GM12878 (cell line): ENCODE data around the gene KIAA1217. TPM values are rescaled to one million over a fixed set of nuclear protein-coding genes. Genes with fewer than 3 reads are reported as not detected.

Experiments
- BCL11A ChIP-seq: IDR thresholded peaks from 2 replicates; pipeline ENCODE4 v1.6.1; 2011; ENCODE audit warnings: low read depth, low read length
- BHLHE40 ChIP-seq, 2 experiments: fragments of 450-650 bp in 1 of 2; IDR thresholded peaks; 2 replicates each; pipeline ENCODE4 v1.6.1; 2011 to 2017; ENCODE audit warnings: low read depth in 2 of 2, borderline replicate concordance in 1 of 2, improper control_type of control experiment in 1 of 2, low read length in 1 of 2, mild to moderate bottlenecking in 1 of 2
- BMI1 ChIP-seq: fragments of 450-650 bp; IDR thresholded peaks from 2 replicates; pipeline ENCODE4 v1.6.1; 2016; ENCODE audit warnings: mild to moderate bottlenecking, moderate library complexity, borderline replicate concordance
- BRCA1 ChIP-seq: IDR thresholded peaks from 2 replicates; pipeline ENCODE4 v1.6.1; 2011; ENCODE audit warnings: low read depth, low read length, improper control_type of control experiment
- CBFB ChIP-seq: IDR thresholded peaks from 2 replicates; pipeline ENCODE4 v1.6.1; 2016; ENCODE audit warnings: antibody characterized with exemption, low read depth
- CEBPB ChIP-seq, 2 experiments: fragments of 150-350 bp in 1 of 2; IDR thresholded peaks; 2 replicates each; pipeline ENCODE4 v1.6.1; 2012 to 2014; ENCODE audit warnings: low read depth in 2 of 2, low read length in 2 of 2, borderline replicate concordance in 1 of 2, inconsistent platforms in 1 of 2
- CHD1 ChIP-seq: IDR thresholded peaks from 2 replicates; pipeline ENCODE4 v1.6.1; 2012; ENCODE audit warnings: low read depth, low read length, improper control_type of control experiment
- CREB1 ChIP-seq: IDR thresholded peaks from 2 replicates; pipeline ENCODE4 v1.6.1; 2012; ENCODE audit warnings: low read depth, mild to moderate bottlenecking, inconsistent platforms
- ETV6 ChIP-seq, 2 experiments: fragments of 450-650 bp in 1 of 2; IDR thresholded peaks in 1 of 2; conservative IDR thresholded peaks in 1 of 2; 2 replicates each; pipeline ENCODE4 v1.6.1; 2014; ENCODE audit warnings: antibody characterized with exemption in 1 of 2, borderline replicate concordance in 1 of 2, low read depth in 1 of 2, mild to moderate bottlenecking in 1 of 2, moderate library complexity in 1 of 2
- FOXK2 ChIP-seq: fragments of 450-650 bp; IDR thresholded peaks from 2 replicates; pipeline ENCODE4 v1.6.1; 2017; ENCODE audit warnings: mild to moderate bottlenecking, moderate library complexity
- LARP7 ChIP-seq: fragments of 450-650 bp; IDR thresholded peaks from 2 replicates; pipeline ENCODE4 v1.6.1; 2017; ENCODE audit warnings: mild to moderate bottlenecking
- MEF2B ChIP-seq: fragments of 450-650 bp; IDR thresholded peaks from 2 replicates; pipeline ENCODE4 v1.6.1; 2018; ENCODE audit warnings: mild to moderate bottlenecking, moderate library complexity; ENCODE audit not compliant: partially characterized antibody, poor library complexity, severe bottlenecking
- MTA2 ChIP-seq: fragments of 450-650 bp; IDR thresholded peaks from 2 replicates; pipeline ENCODE4 v1.6.1; 2016; ENCODE audit warnings: low read depth, mild to moderate bottlenecking, moderate library complexity
- NBN ChIP-seq: fragments of 450-650 bp; IDR thresholded peaks from 2 replicates; pipeline ENCODE4 v1.6.1; 2016
- NFYB ChIP-seq: IDR thresholded peaks from 2 replicates; pipeline ENCODE4 v1.6.1; 2011; ENCODE audit warnings: low read depth, mild to moderate bottlenecking, low read length, improper control_type of control experiment, moderate library complexity; ENCODE audit not compliant: insufficient read depth
- NR2C1 ChIP-seq: fragments of 450-650 bp; IDR thresholded peaks from 2 replicates; pipeline ENCODE4 v1.6.1; 2017; ENCODE audit warnings: antibody characterized with exemption, mild to moderate bottlenecking, moderate library complexity
- NR2C2 ChIP-seq: IDR thresholded peaks from 2 replicates; pipeline ENCODE4 v1.6.1; 2011; ENCODE audit warnings: borderline replicate concordance, low read depth; ENCODE audit not compliant: control insufficient read depth, insufficient read length
- POLR2AphosphoS5 ChIP-seq: IDR thresholded peaks from 2 replicates; pipeline ENCODE4 v1.6.1; 2011; ENCODE audit warnings: mild to moderate bottlenecking, low read length, inconsistent platforms
- RAD51 ChIP-seq: fragments of 450-650 bp; IDR thresholded peaks from 2 replicates; pipeline ENCODE4 v1.6.1; 2016; ENCODE audit warnings: moderate library complexity, mild to moderate bottlenecking, inconsistent platforms
- RBBP5 ChIP-seq: fragments of 200-600 bp; sonication (generic); conservative IDR thresholded peaks from 2 replicates; pipeline ENCODE4 v1.6.1; 2016
- SIN3A ChIP-seq: IDR thresholded peaks from 2 replicates; pipeline ENCODE4 v1.6.1; 2012; ENCODE audit warnings: low read depth, low read length, improper control_type of control experiment
- SKIL ChIP-seq: fragments of 450-650 bp; IDR thresholded peaks from 2 replicates; pipeline ENCODE4 v1.6.1; 2017; ENCODE audit warnings: mild to moderate bottlenecking, low read depth, inconsistent platforms; ENCODE audit not compliant: poor library complexity, severe bottlenecking
- SMARCA5 ChIP-seq: fragments of 450-650 bp; IDR thresholded peaks from 2 replicates; pipeline ENCODE4 v1.6.1; 2017; ENCODE audit warnings: mild to moderate bottlenecking
- WRNIP1 ChIP-seq: IDR thresholded peaks from 2 replicates; pipeline ENCODE4 v1.6.1; 2011; ENCODE audit warnings: low read depth, low read length, improper control_type of control experiment, borderline replicate concordance
- polyA plus RNA-seq, 11 experiments: library from polyadenylated mRNA; depleted of rRNA in 4 of 11; unstranded in 6 of 11; stranded (reverse) in 5 of 11; fragments of >200 nt; fragmentation: Nextera tagmentation in 4 of 11; fragmentation: Illumina TruSeq in 1 of 11; extraction: Ambion mirVana in 4 of 11; extraction: Trizol in 1 of 11; gene quantifications; 1 replicate in 1 of 11; 2 replicates in 10 of 11; pipeline versions ENCODE4 v1.2.1 to v1.2.3, GENCODE V29; 2011 to 2016; ENCODE audit warnings: inconsistent platforms in 2 of 11, missing spikeins in 2 of 11, low read depth in 1 of 11
- total RNA-seq, 4 experiments: library from RNA; depleted of rRNA in 3 of 4; stranded (reverse); fragments of >200 nt in 3 of 4; fragmentation: Illumina TruSeq in 1 of 4; extraction: Trizol in 1 of 4; gene quantifications; 2 replicates each; pipeline versions ENCODE4 v1.2.1 to v1.2.3, GENCODE V29; 2013 to 2021
- TF ChIP-seq, protein P1 (sequence below): fragments of 450-650 bp; IDR thresholded peaks from 2 replicates; pipeline ENCODE4 v1.6.1; 2016; ENCODE audit warnings: mild to moderate bottlenecking
- TF ChIP-seq, protein P2 (sequence below): IDR thresholded peaks from 2 replicates; pipeline ENCODE4 v1.6.1; 2012; ENCODE audit warnings: low read depth, low read length, improper control_type of control experiment
- TF ChIP-seq, protein P3 (sequence below): IDR thresholded peaks from 2 replicates; pipeline ENCODE4 v1.6.1; 2012; ENCODE audit warnings: low read depth, low read length, improper control_type of control experiment

The KIAA1217 gene
- total and polyA plus RNA-seq, 10 of the 15 experiments (the other 5 are each of a cell fraction or from before 2014, with no cell fraction given): 0.57 to 3.8 (median 2.1) TPM

DNA sequence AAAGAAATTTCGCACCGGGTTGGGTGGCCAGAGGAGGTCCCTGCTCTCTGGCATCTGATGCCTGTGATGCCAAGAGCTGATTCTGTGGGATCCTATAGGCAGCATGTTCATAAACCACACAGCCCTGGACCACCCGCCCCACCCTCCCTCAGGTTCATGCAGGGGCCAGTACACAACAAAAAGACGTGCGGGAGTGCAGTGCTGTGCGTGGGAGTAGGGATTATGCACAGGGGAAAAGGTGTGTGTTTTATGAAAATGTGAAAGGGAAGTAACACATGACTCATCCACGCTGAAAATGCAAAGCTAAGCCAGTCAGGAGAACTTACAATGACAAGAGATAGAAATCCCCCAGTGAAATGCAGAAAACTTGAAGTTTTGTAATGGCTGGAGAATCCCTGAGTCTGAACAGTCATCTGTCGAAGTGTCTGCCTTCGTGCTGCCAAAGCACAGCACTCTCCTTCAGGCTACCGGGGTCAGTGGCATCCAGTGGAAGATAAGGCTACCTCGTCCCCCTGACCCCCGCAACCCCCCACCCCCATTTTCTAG is 1.1 kb downstream of the KIAA1217 start (continued):
- TF ChIP-seq FOXK2 (no peak), MTA2 (peak; percentile 27; the same call in 1 of the 2 replicates), NR2C1 (no peak), WRNIP1 (0 out of 2 replicates have a peak, but pooled peaks have one; percentile 56), MEF2B (no peak), BMI1 (no peak), RAD51 (peak; percentile 33; the same call in 1 of the 2 replicates), CREB1 (0 out of 2 replicates have a peak, but pooled peaks have one; percentile 46), CEBPB (IDR thresholded peaks at IDR 0.05; ENCODE audit: borderline replicate concordance in 1 of 2, low read depth in 2 of 2, low read length in 2 of 2) (no peak), LARP7 (no peak), NFYB (no peak), SIN3A (no peak), SMARCA5 (no peak), BHLHE40 (IDR thresholded peaks at IDR 0.05; ENCODE audit: borderline replicate concordance in 1 of 2, low read depth in 2 of 2, low read length in 1 of 2) (peak; percentile 64 to 66; a peak in 2 of 4 replicates), SKIL (no peak), NBN (peak; percentile 72; the same call in 1 of the 2 replicates), CBFB (no peak), BRCA1 (no peak), CHD1 (no peak), ETV6 (conservative IDR thresholded peaks at IDR 0.05 in 1 of 2, IDR thresholded peaks at IDR 0.05 in 1 of 2; ENCODE audit: borderline replicate concordance in 1 of 2, low read depth in 1 of 2) (0 out of 4 replicates have a peak, but pooled peaks of 1 of the 2 experiments have one; percentile 47), RBBP5 (no peak), NR2C2 (no peak), POLR2AphosphoS5 (no peak), BCL11A (peak; percentile 57)
- TF ChIP-seq, protein P1, sequence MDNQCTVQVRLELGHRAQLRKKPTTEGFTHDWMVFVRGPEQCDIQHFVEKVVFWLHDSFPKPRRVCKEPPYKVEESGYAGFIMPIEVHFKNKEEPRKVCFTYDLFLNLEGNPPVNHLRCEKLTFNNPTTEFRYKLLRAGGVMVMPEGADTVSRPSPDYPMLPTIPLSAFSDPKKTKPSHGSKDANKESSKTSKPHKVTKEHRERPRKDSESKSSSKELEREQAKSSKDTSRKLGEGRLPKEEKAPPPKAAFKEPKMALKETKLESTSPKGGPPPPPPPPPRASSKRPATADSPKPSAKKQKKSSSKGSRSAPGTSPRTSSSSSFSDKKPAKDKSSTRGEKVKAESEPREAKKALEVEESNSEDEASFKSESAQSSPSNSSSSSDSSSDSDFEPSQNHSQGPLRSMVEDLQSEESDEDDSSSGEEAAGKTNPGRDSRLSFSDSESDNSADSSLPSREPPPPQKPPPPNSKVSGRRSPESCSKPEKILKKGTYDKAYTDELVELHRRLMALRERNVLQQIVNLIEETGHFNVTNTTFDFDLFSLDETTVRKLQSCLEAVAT: no peak
- TF ChIP-seq, protein P2, sequence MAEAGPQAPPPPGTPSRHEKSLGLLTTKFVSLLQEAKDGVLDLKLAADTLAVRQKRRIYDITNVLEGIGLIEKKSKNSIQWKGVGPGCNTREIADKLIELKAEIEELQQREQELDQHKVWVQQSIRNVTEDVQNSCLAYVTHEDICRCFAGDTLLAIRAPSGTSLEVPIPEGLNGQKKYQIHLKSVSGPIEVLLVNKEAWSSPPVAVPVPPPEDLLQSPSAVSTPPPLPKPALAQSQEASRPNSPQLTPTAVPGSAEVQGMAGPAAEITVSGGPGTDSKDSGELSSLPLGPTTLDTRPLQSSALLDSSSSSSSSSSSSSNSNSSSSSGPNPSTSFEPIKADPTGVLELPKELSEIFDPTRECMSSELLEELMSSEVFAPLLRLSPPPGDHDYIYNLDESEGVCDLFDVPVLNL: no peak
- TF ChIP-seq, protein P3, sequence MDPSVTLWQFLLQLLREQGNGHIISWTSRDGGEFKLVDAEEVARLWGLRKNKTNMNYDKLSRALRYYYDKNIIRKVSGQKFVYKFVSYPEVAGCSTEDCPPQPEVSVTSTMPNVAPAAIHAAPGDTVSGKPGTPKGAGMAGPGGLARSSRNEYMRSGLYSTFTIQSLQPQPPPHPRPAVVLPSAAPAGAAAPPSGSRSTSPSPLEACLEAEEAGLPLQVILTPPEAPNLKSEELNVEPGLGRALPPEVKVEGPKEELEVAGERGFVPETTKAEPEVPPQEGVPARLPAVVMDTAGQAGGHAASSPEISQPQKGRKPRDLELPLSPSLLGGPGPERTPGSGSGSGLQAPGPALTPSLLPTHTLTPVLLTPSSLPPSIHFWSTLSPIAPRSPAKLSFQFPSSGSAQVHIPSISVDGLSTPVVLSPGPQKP: no peak
